DMS53 treated with DMSO at 0.1 percent for 48 hours (cell line): ENCODE data around the gene NBPF1.
"Not testable (repeated sequence)": the region's sequence is repeated elsewhere in the genome, so short reads cannot be mapped to it uniquely, and the experiment has no call there.

Source experiments
- DNase-seq: peaks from one replicate; lab custom pipeline; 2025; ENCODE audit not compliant: unreplicated experiment; lab: John Stamatoyannopoulos, UW

The NBPF1 gene

DNA sequence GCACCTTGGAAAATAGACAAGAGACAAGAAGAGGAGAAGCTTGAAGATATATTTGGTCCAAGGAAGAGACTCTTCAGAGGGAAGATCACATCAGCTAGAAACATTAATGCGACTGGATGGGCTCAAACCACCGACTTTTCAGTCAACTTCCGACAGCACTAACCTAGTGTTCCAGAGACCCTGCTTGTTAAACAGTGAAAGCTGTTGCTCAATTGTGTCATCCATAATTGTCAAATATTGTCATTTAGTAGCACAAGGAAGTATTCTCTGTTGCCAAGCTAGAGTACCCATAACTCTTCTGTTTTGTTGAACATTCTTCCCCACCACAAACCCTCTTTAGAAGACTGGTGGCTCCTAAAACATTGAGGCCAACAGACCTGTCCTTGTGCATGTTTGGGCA, 56.3 kb downstream of the NBPF1 start:
- not testable (repeated sequence) for DNase-seq

DNA sequence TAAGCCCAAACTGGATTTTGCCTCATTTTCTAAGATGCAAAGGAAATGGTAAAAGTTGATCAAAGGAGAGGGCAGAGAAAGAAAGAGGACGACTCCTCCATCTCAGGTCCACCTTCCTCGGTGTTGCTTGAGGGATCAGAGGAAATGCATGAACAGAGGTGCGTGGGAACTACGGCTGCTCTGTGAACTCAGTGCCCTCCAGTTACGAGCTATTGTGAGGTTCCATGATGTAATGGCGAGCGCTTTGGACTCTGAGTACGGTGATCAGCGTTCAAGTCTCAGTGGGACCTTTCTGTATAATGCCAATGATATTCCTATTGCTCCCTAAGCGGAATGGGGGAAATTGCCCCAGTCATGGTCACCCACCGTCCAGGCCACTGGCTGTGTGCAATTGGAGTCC, 60.1 kb downstream of the NBPF1 start:
- not testable (repeated sequence) for DNase-seq

DNA sequence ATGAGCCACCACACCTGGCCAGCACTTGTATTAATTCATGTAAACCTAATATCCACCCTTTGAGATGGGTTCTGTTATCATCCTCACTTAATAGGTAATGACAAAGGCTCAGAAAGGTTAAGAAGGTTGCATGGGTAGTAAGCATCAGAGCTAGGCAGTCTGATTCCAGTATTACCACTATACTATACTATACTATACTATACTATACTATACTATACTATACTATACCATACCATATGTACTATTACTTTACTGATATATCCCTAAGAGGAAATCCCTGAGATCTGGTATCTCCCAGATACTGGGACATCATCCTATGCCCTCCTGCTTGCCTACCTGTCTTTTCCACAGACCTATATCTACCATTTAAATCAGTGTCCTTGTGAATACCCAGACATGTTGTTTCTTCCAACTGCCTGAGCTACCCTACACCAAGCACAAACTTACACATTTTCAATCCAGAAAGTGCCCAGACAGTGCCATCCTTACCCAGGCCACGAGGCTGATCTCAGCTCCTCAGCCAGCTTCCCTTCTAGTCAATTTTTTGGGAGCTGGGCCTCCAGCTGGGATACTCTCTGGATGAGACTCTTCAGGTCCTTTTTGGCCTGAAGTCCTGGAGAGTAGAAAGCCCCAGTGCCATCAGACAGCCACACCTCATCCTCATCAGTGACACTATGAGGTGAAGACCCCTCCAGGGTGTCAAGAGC, 63.0 kb downstream of the NBPF1 start:
- not testable (repeated sequence) for DNase-seq

DNA sequence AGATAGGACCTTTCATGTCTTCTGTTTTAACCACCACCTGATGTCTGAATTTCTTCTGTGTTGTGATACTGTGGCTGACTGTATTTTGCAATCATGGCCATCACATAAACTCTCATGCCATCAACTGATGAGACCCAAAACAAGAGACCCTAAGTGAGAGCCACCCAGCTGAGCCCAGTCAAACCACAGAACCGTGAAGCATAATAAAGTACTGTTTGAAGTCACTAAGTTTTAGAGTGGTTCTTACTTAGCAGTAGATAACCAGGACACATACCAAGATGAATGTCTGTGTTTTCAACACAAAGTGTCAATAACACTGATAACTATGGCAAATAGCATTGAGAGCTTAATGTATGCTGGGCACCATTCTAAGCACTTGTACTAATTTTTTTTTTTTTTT, 63.8 kb downstream of the NBPF1 start:
- not testable (repeated sequence) for DNase-seq

DNA sequence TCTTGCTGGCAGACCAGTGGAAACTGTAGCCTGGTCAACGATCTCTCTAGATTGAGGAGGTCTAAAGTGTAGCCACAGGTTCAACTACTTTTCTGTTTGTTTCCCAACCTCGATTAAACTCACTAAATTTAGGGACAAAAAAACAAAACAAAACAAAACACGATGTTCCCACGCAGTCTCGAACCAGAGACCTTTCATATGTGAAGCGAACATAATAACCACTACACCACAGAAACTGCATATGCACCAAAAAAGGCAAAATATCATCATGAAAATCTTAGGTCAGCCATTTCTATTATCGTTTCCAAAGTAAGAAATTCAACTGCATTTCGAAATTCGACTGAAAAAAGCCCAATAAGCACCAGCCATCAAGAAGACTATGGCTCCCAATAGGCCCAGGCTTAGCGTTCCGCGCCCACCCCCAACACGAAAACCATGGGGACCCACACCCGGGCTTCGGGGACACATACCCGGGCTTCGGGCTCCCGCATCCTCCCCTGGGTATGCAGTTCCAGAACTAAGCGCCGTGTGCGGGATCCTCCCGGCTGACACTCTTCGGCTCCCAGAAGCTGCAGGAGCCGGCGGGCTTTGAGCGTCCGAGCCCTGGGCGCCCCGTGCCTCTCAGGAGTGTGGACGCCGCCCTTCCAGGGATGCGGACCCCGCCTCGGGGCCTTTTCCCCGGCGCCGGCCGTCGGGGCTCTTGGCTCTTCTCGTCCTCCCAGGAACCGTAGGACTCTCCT, 65.7 kb downstream of the NBPF1 start:
- not testable (repeated sequence) for DNase-seq

DNA sequence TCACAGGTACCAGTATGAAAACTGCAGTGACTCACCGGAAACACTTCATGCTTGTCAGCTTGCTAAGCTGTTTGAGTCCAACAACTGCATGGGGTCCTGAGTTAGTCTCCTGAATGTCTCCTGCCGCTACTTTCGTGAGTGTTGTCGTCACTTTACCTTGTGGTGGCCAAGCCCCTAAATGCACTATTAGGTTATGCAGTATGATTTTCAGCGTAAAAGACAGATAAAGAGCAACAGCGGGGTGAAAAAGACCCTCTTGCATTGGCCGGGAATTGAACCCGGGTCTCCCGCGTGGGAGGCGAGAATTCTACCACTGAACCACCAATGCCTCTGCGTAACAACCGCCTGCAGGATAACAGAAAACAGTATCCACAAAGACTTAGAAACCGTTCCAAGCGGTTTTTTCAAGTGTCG, 67.7 kb downstream of the NBPF1 start:
- DNase-seq: peak; percentile 95

DNA sequence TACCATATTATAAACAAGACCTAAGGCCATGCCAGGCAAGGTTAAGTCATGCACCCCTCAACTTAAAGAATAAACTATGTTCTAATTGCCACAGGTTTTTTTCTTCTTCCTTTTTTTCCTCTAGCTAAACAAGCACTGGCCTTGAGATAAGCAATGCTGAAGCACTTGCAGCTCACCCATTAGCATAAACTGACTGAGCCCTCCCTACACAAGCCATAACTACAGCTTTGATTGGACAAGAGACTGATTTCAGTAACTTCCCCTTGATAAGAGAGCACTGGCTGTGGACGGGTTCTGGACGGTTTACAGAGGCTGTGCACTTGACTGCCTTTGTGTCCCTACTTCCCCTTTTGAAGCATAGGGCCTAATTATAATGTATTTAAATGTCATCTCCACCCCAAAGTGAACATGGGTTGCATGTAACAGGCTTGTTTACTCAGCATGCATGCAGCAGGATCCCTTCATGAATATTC, 72.9 kb downstream of the NBPF1 start:
- not testable (repeated sequence) for DNase-seq

DNA sequence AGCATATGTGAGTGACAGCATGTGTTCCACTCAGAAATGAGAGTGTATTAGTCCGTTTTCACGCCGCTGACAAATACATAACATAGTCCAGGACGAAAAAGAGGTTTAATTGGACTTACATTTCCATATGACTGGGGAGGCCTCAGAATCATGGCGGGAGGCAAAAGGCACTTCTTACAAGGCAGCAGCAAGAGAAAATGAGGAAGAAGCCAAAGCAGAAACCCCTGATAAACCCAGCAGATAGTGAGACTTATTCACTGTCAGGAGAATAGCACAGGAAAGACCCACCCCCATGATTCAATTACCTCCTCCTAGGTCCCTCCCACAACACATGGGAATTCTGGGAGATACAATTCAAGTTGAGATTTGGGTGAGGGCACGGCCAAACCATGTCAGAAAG, 75.8 kb downstream of the NBPF1 start:
- not testable (repeated sequence) for DNase-seq

DNA sequence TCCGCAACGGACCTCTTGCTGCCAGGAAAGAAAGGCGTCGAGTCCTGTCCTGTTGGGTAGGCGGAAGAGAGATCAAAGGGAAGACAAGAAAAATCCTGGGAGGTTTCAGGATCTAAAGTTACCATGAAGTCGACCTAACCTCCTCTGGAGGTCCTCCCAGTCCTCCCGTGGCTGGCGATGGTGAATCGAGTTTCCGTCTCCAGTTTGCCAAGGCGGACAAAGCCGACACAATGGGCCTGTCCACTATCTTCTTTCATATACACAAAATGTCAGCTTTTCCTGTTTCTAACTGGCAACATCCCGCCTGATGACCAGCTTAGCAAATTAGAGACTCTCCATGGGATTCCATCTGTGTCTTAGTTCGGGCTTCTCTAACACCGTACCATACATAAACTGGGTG, 76.6 kb downstream of the NBPF1 start:
- not testable (repeated sequence) for DNase-seq

DNA sequence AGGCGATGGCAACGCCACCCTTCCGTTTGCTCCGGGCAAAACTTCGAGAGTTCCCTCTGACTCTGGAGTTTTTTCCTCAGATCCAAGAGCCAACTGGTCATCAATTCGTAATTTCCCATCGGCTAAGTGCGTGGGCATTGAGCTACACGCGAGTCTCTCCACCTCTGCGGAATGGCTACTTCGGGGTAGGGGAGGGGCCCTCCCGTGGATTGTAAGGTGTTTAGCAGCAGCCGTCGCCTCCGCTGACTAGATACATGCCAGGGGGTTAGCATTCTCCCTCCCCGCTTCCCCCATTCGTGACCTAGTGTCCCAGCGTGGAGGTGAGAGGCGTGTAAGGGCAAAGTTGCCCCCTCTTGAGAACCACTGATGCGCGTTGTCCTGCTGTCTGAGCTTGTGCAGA, 77.5 kb downstream of the NBPF1 start:
- DNase-seq: not testable (repeated sequence)

DNA sequence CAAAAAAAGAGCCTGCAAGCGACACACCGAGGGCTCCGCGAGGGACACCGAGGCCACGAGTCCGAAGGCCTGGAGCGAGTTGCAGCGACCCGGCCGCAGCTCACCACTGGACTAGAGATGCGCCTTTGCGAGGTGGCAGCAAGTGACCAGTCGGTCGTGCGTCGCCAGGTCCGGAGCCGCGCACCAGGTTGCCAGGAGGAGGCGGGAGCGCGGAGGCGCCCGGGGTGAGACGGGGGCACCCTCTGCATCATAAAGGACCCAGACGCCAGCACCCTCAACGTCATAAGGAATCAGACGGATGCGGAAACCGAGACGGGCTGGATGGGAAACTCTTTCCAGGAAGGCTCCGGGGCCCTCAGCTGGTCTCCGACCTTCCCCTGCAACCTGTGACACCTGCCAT, 77.9 kb downstream of the NBPF1 start:
- DNase-seq: not testable (repeated sequence)

DNA sequence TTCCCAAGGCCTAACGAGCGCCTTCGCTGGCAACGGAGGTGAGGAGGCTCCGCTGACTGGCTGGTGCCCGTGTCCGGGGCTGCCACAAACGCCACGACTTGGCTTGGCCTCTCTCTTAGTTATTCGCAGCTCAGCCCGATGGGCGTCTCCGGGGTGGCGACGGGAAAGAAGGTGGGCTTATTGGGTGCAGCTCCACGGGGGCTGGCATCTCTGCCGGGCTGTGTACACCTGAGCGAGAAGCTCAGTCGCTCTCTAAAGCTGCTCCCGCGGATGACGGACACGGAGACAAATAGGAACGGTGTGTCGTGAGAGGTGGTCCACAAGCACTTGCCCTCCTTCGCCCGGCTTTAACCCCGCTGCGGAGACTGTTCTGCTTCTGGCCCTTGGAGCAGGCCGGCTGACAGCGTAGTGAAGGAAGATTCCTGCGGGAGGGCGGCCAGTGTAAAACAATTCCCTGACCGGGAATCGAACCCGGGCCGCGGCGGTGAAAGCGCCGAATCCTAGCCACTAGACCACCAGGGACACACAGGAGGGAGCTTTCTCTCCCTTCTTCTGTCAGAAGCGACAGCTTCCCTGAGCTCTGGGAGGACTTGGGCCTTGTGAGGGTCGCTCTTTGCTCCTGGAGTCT, 78.4 kb downstream of the NBPF1 start:
- DNase-seq: peak; percentile 21

DNA sequence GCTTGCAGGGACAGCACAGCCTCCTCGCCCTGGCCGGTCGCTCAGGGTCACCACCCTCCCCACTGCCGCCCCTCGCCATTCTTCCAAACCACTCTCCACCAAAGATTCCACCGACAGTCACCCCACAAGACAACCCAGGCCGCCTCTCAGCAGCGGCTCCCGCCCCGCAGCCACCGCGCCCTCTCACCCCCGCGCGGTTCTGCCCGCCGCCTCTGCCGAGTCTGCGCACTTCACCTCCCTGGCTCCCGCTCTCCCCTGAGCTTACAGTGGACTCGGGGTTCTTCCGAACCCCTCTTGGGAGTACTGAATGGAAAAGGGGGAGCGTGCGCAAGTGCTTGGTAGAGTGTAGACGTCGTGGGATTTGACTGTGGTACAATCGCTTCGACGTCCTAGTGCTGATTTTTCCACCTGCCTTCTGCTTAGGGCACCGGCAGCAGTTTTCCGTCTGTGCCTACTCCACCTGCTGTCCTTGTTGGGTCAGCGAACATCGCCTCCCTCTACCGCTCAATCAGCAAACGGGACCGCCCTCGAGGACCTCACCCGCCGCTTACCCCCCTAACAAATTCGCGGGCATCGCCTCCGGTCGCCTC, 79.0 kb downstream of the NBPF1 start:
- not testable (repeated sequence) for DNase-seq

DNA sequence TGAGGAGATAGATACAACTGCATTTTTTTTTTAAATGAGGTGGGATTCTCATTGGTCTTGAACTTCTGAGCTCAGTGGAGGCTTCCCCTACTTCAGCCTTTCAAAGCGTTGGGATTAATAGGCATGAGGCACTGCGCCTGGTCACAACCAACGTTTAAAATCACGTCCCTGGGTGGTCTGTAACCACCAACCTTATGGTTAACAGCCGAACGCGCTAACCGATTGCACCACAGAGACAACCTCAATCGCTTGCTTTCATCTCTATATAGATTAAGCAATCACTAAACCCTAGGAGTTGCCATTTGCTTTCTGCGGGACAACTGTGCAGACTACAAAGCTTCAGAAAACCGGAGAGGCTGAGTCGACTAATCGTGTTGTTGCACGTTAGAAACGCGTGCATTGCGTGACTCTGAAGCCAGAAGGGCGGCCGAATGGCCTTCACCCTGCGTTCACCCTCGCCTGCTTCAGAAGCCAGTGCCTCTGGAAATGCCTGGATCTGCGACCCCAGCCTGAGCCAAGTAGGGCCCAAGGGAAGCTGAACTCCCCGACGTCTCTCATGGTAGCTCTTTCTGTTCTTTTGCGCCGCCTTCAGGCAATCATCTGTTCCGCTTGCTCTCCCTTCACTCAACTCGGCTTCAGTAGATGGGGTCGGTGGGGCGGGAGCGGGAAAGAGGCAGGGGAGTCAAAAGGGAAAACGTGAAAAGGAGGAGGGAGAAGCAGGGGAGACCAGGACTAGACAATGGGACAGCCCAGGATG, 81.0 kb downstream of the NBPF1 start:
- DNase-seq: not testable (repeated sequence)

DNA sequence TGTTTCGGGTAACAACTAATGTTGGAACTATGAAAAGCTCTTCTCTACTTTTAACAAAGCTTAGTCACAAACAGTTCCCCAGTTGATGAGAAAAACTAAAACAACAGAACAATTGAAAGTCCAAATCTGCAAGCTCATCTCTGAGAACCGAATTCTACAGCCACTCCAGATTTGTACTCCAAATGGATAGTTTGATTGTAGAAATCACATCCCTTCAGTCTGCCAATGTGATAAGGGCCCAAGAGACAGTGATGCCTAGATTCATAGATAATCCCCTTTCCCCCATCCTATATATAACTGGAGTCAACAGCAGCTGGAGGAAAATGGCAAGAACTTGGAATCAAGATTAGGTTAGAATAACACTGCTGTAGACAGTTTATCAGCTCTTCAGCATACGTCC, 85.0 kb downstream of the NBPF1 start:
- DNase-seq: not testable (repeated sequence)

DNA sequence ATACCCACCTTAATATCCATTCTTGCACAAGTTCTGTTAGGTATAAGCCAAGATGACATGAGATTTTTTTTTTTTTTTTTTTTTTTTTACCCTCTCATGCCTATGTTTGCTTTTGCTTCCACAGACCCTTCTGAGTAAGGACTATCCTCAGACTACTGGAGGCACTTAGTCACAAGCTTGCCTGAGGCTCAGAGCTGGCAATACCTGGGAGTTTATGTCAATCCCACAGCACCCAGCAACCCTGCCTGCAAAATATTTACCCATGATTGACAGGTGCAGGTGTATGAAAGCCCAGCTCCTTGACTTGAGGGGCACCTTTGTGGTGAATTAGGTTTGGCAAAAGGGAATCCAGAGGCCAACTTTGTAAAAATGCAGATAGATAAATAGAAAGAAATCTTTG, 87.6 kb downstream of the NBPF1 start:
- DNase-seq: not testable (repeated sequence)

DNA sequence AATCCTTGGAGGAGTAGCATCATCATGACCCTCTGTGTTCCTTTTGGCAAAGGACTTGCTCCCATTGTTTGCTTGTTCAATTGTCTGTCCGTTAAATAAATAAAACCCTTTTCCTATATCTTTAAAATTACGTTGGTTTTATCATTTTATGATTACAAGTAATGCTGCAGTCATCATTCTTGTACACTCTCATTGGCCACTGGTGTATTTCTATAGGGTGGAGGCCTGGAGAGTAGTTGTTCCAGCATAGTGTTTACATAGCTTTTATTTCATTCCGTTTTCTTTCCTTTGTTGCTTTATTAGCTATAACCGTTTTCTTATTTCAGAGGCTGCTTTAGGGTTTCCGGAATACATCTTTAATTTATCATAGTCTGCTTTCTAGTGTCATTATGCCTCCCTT, 91.7 kb downstream of the NBPF1 start:
- DNase-seq: not testable (repeated sequence)

DNA sequence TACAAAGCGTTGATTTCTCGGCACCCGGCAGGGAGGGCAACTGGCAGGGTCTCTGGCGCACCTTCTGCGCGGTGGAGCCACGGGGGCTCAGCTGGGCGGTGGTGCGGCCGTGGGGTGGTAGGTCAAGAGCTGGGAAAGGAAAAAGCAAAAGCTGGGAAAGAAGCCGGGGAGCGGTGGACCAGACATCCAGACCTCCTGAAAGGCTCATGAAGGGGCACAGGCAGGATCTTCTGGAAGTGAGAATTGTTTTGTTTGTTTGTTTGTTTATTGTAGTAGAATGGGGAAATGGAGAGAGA, 92.1 kb downstream of the NBPF1 start:
- no peak for DNase-seq

DNA sequence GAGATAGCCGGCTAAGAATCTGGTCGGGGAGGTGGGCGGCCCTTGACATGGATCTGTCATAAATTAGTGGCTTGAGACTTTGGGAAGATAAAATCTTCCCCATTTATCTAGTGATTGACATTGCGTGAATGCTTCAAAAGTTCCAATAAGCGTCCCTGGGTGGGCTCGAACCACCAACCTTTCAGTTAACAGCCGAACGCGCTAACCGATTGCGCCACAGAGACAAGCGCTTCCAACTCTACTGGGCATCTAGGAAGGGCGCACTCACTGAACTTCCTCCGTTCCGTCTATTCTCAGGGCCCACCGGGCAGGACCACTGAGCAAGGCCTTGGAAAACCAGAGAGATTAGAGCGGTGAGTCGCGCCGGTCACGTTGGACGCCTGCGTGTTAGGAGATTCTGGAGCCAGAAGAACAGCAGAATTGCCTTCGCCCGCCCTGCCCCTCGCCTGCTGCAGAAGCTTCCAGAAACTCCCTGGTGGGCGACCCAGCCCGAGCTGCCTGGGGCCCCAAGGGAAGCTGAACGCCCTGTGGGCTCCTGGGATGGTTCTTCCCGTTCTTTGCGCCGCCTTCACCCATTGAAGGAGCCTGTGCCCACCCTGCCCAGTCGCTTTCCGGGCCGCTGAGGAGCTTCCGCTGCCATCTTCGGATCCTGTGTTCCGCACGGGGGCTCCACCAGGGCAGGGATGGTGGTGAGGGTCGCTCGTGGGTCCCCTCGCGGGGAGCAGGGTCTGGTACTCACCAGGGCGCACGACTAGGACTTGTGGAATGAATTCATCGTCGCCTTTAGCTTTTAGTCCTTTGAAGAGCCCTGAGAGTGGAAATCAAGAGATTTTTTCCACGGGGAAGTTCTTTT, 92.7 kb downstream of the NBPF1 start:
- not testable (repeated sequence) for DNase-seq
